GM21367 (cell line): Measurements from ENCODE around the gene ZNF845.
"Not testable (repeated sequence)": the region's sequence is repeated elsewhere in the genome, so short reads cannot be mapped to it uniquely, and the experiment has no call there.

Experiments used
- ATAC-seq: cut with Tn5 transposase; IDR thresholded peaks from one replicate; pipeline ENCODE4 v1.9.1; 2021; ENCODE audit not compliant: unreplicated experiment

ZNF845 gene

GRCh38 chr19:53333463-53334449 is at the start of gene ZNF845:
ZNF845 (plus strand) TSS chr19:53333749; CDS start chr19:53341308, 7,559 bp downstream.
- peak; percentile 90 for ATAC-seq

GRCh38 chr19:53285087-53285486 is 48.5 kb upstream of the ZNF845 start:
- no peak for ATAC-seq

GRCh38 chr19:53290758-53291549 is 42.6 kb upstream of the ZNF845 start:
- no peak for ATAC-seq

- ATAC-seq = no peak
Observed at GRCh38 chr19:53294786-53295441, 38.6 kb upstream of the ZNF845 start.

GRCh38 chr19:53301341-53301740 is 32.2 kb upstream of the ZNF845 start:
- not testable (repeated sequence) for ATAC-seq

- no peak for ATAC-seq
Observed at GRCh38 chr19:53308339-53308811, 25.2 kb upstream of the ZNF845 start.

- no peak for ATAC-seq
Observed at GRCh38 chr19:53311044-53311443, 22.5 kb upstream of the ZNF845 start.

- no peak for ATAC-seq
Observed at GRCh38 chr19:53311897-53312296, 21.7 kb upstream of the ZNF845 start.

- no peak for ATAC-seq
Observed at GRCh38 chr19:53328967-53329366, 4.6 kb upstream of the ZNF845 start.

GRCh38 chr19:53332484-53332883 is 1.1 kb upstream of the ZNF845 start:
- ATAC-seq = no peak

GRCh38 chr19:53333066-53333462 is 485 bp upstream of the ZNF845 start:
- ATAC-seq = no peak

- not testable (repeated sequence) for ATAC-seq
Observed at GRCh38 chr19:53344403-53344802, 10.9 kb downstream of the ZNF845 start.

GRCh38 chr19:53355739-53356138 is 22.2 kb downstream of the ZNF845 start:
- no peak for ATAC-seq

GRCh38 chr19:53357821-53358581 is 24.5 kb downstream of the ZNF845 start:
- ATAC-seq = no peak

GRCh38 chr19:53360056-53360455 is 26.5 kb downstream of the ZNF845 start:
- not testable (repeated sequence) for ATAC-seq

GRCh38 chr19:53365134-53365898 is 31.8 kb downstream of the ZNF845 start, which contains the start of gene ZNF525:
ZNF525 (plus strand) TSS chr19:53365705; CDS start chr19:53372282, 6,577 bp downstream.
- ATAC-seq = peak; percentile 82

- peak; percentile 37 for ATAC-seq
Observed at GRCh38 chr19:53365899-53366493, 32.4 kb downstream of the ZNF845 start.

GRCh38 chr19:53372196-53372595 is 38.6 kb downstream of the ZNF845 start:
- ATAC-seq = no peak

GRCh38 chr19:53374288-53374687 is 40.7 kb downstream of the ZNF845 start:
- ATAC-seq = no peak
